ENCODE data around the gene EIF2D. TPM values are rescaled to one million over a fixed set of nuclear protein-coding genes. Genes with fewer than 3 reads are reported as not detected.
"Not testable (repeated sequence)": the region's sequence is repeated elsewhere in the genome, so short reads cannot be mapped to it uniquely, and the experiment has no call there.

The EIF2D gene
- polyA plus RNA-seq, 2 donors: 34.1 to 34.3 TPM

DNA sequence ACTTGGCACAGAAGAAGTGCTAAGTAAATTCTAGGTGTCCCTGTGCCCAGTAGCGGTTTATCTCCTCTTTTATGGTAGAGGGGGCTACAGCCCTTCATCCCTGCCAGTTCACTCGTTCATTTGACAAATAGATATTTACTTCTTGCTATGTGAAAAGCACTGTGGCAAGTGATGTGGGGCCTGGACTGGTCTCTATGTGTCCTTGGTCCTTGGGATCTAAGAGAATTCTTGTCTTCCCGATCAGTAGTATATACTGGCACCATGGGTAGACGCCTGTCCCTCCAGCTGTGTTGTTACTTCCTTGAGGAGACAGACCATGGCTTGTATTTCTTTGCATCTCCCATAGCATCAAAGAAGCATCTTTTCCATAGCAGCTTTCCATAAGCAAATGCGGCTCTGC lies 29.7 kb downstream of the EIF2D start:
- H3K27ac ChIP-seq (ENCODE audit: low read depth in 2 of 2, low read length in 1 of 2): peak overlapping the region in 1 of 2 donors; percentile 98
- peaks cover 0 to 20% of the 10 kb centered on the region in 2 donors for H3K36me3 ChIP-seq (ENCODE audit: control insufficient read depth in 2 of 2, insufficient read depth in 2 of 2, low read length in 1 of 2)
- WGBS, 2 donors: 76 to 89% methylated on average over 5 of the region's 5 CpGs
- H3K27me3 ChIP-seq (ENCODE audit: control insufficient read depth in 1 of 2, insufficient read depth in 2 of 2, low read length in 2 of 2): no peaks in the 10 kb centered on the region
- no peak overlapping the region for H3K4me3 ChIP-seq (ENCODE audit: low read depth in 1 of 2, low read length in 2 of 2)
- H3K4me1 ChIP-seq (ENCODE audit: control insufficient read depth in 2 of 2, insufficient read depth in 2 of 2, low read length in 1 of 2): peaks cover 5 to 19% of the 10 kb centered on the region in 2 donors
- H3K9me3 ChIP-seq (ENCODE audit: control insufficient read depth in 2 of 2, insufficient read depth in 1 of 2, low read depth in 1 of 2, low read length in 1 of 2): no peaks in the 10 kb centered on the region

DNA sequence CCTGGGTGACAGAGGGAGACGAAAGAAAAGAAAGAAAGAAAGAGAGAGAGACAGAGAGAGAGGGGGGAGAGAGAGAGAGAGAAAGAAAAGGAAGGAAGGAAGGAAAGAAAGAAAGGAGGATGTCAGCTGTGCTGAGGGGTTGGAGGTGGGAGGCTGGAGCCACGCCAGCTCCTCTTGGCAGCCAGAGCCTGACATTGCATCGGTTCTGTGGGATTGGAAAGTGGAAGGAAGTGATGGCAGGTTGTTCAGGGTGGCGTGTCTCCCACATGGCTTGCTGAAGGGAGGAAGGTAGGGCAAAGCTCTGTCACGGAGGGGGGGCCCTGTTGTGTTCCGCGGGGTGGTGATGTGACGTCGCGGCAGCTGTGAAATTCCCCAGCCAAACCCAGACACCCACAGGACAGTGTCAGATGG lies 30.7 kb downstream of the EIF2D start:
- peak overlapping the region in 1 of 2 donors; percentile 34 for H3K27ac ChIP-seq (ENCODE audit: low read depth in 2 of 2, low read length in 1 of 2)
- H3K4me1 ChIP-seq (ENCODE audit: control insufficient read depth in 2 of 2, insufficient read depth in 2 of 2, low read length in 1 of 2): peaks cover 2 to 19% of the 10 kb centered on the region in 2 donors
- H3K9me3 ChIP-seq (ENCODE audit: control insufficient read depth in 2 of 2, insufficient read depth in 1 of 2, low read depth in 1 of 2, low read length in 1 of 2): no peaks in the 10 kb centered on the region
- peaks cover 0 to 16% of the 10 kb centered on the region in 2 donors for H3K36me3 ChIP-seq (ENCODE audit: control insufficient read depth in 2 of 2, insufficient read depth in 2 of 2, low read length in 1 of 2)
- no peak overlapping the region for H3K4me3 ChIP-seq (ENCODE audit: low read depth in 1 of 2, low read length in 2 of 2)
- no peaks in the 10 kb centered on the region for H3K27me3 ChIP-seq (ENCODE audit: control insufficient read depth in 1 of 2, insufficient read depth in 2 of 2, low read length in 2 of 2)
- WGBS, 2 donors: 62 to 64% methylated on average over 10 of the region's 10 CpGs

DNA sequence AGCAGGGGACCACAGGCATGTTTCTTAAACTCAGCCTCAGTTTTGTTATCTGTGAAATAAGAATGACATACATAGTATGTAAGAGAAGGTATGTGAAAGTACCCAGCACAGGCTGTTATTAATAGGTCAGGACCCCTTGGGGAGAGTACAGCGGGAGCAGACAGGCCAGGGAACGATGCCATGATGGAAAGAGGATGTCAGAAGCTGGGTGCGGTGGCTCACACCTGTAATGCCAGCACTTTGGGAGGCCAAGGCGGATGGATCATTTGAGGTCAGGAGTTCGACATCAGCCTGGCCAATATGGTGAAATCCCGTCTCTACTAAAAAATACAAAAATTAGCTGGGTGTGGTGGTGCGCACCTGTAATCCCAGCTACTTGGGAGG lies 31.2 kb downstream of the EIF2D start:
- Histone ChIP-seq H3K4me1 (ENCODE audit: control insufficient read depth in 2 of 2, insufficient read depth in 2 of 2, low read length in 1 of 2) (peaks cover 2 to 18% of the 10 kb centered on the region in 2 donors), H3K36me3 (ENCODE audit: control insufficient read depth in 2 of 2, insufficient read depth in 2 of 2, low read length in 1 of 2) (peaks cover 0 to 13% of the 10 kb centered on the region in 2 donors)
- H3K27me3 ChIP-seq (ENCODE audit: control insufficient read depth in 1 of 2, insufficient read depth in 2 of 2, low read length in 2 of 2); H3K27ac ChIP-seq (ENCODE audit: low read depth in 2 of 2, low read length in 1 of 2); H3K9me3 ChIP-seq (ENCODE audit: control insufficient read depth in 2 of 2, insufficient read depth in 1 of 2, low read depth in 1 of 2, low read length in 1 of 2); H3K4me3 ChIP-seq (ENCODE audit: low read depth in 1 of 2, low read length in 2 of 2): not testable (repeated sequence)
- WGBS, 2 donors: 92 to 94% methylated on average over 7 of the region's 7 CpGs

DNA sequence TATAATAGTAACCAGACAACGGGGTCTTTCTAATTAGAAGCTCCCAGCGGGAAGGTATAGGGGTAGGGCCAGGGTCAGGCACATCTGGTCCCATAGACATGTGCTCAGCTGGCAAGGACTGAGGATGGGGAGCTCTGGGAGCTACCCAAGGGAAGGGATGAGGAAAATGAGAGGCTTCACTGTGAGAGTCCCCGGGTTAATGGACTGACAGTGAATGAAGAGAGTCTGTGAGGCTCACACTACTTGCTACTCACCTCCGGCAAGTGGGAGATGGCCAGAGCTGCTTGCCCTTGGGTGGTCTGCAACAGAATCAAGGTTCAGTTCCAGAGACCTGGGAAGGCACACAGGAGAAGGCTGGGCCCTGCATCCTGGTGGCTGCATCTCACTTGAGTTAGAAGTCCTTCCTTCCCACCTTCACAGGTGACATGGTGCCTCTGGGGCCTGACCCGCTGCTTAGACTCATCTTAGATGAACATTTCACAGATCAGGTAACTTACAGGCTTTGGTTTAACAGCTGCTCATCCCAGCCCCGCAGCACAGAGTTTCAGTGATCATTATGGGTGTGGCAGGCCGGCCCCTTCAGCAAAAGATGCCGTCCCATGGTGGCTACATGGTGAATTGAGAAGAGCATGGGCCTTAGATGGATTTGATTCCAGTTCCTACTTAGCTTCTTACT lies 31.7 kb downstream of the EIF2D start:
- Histone ChIP-seq H3K4me1 (ENCODE audit: control insufficient read depth in 2 of 2, insufficient read depth in 2 of 2, low read length in 1 of 2) (peaks cover 4 to 14% of the 10 kb centered on the region in 2 donors), H3K9me3 (ENCODE audit: control insufficient read depth in 2 of 2, insufficient read depth in 1 of 2, low read depth in 1 of 2, low read length in 1 of 2) (no peaks in the 10 kb centered on the region), H3K27ac (ENCODE audit: low read depth in 2 of 2, low read length in 1 of 2) (peak overlapping the region; percentile 17 to 75), H3K4me3 (ENCODE audit: low read depth in 1 of 2, low read length in 2 of 2) (no peak overlapping the region), H3K27me3 (ENCODE audit: control insufficient read depth in 1 of 2, insufficient read depth in 2 of 2, low read length in 2 of 2) (no peaks in the 10 kb centered on the region), H3K36me3 (ENCODE audit: control insufficient read depth in 2 of 2, insufficient read depth in 2 of 2, low read length in 1 of 2) (peaks cover 0 to 12% of the 10 kb centered on the region in 2 donors)
- 85 to 87% methylated on average over 8 of the region's 8 CpGs for WGBS, 2 donors

DNA sequence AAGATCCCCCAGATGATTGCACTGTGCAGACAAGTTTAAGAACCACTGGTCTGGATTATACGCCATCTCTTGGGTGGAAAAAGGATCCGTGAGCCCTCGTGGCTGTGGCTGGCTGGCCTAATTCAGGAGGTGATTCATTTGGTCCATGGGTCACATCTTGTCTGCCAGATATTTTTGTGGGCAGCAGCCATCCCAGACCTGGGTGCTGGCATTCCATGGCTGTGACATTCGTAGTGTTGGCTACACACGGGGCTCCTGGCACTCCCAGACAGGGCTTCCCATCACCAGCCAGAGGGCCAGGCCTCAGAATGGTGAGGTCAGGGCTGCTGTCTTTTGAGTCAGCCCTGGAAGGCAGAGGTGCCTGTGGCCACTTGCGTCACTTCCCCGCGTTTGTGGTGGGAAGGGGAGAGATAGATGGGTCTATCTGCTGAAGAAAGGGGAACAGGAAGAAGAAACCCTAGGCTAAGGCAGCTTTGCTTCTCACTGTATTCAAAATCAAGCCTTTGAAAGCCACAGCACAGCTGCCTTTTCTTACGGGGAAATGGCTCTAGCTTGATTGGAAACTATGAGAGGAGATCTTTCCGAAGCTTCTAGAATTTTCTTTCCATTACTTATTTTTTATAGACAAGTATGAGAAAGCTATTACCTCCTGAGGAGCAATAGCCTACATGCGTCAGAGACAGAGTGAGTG lies 32.4 kb downstream of the EIF2D start:
- no peaks in the 10 kb centered on the region for H3K9me3 ChIP-seq (ENCODE audit: control insufficient read depth in 2 of 2, insufficient read depth in 1 of 2, low read depth in 1 of 2, low read length in 1 of 2)
- H3K36me3 ChIP-seq (ENCODE audit: control insufficient read depth in 2 of 2, insufficient read depth in 2 of 2, low read length in 1 of 2): peaks cover 0 to 10% of the 10 kb centered on the region in 2 donors
- no peak overlapping the region for H3K4me3 ChIP-seq (ENCODE audit: low read depth in 1 of 2, low read length in 2 of 2)
- H3K27me3 ChIP-seq (ENCODE audit: control insufficient read depth in 1 of 2, insufficient read depth in 2 of 2, low read length in 2 of 2): no peaks in the 10 kb centered on the region
- 73 to 74% methylated on average over 11 of the region's 11 CpGs for WGBS, 2 donors
- peak overlapping the region; percentile 38 to 57 for H3K27ac ChIP-seq (ENCODE audit: low read depth in 2 of 2, low read length in 1 of 2)
- H3K4me1 ChIP-seq (ENCODE audit: control insufficient read depth in 2 of 2, insufficient read depth in 2 of 2, low read length in 1 of 2): peaks cover 5 to 7% of the 10 kb centered on the region in 2 donors

DNA sequence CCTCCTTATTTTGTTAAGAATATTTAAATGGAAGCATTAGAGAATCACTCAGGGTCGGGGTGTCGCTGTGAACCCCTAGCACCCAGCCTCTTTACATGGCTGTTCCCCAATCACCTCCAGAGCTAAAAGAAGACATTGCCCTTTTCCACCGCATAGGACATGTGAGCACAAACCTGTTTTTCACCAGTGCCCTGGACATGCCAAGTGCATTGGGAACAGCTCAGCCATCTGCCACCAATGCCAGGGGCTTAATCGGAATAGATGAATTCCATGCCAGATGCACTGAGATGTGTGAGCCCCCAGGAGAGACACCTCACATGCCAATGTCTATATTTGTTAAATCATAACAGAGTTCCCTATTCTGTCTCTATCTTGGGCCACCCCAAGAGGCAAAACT lies 33.3 kb downstream of the EIF2D start:
- 82 to 87% methylated on average over 4 of the region's 4 CpGs for WGBS, 2 donors
- H3K4me1 ChIP-seq (ENCODE audit: control insufficient read depth in 2 of 2, insufficient read depth in 2 of 2, low read length in 1 of 2): peaks cover 2 to 5% of the 10 kb centered on the region in 2 donors
- H3K36me3 ChIP-seq (ENCODE audit: control insufficient read depth in 2 of 2, insufficient read depth in 2 of 2, low read length in 1 of 2): peaks cover 0 to 1% of the 10 kb centered on the region in 2 donors
- peak overlapping the region in 1 of 2 donors; percentile 16 for H3K27ac ChIP-seq (ENCODE audit: low read depth in 2 of 2, low read length in 1 of 2)
- H3K4me3 ChIP-seq (ENCODE audit: low read depth in 1 of 2, low read length in 2 of 2): no peak overlapping the region
- no peaks in the 10 kb centered on the region for H3K27me3 ChIP-seq (ENCODE audit: control insufficient read depth in 1 of 2, insufficient read depth in 2 of 2, low read length in 2 of 2)
- H3K9me3 ChIP-seq (ENCODE audit: control insufficient read depth in 2 of 2, insufficient read depth in 1 of 2, low read depth in 1 of 2, low read length in 1 of 2): no peaks in the 10 kb centered on the region

DNA sequence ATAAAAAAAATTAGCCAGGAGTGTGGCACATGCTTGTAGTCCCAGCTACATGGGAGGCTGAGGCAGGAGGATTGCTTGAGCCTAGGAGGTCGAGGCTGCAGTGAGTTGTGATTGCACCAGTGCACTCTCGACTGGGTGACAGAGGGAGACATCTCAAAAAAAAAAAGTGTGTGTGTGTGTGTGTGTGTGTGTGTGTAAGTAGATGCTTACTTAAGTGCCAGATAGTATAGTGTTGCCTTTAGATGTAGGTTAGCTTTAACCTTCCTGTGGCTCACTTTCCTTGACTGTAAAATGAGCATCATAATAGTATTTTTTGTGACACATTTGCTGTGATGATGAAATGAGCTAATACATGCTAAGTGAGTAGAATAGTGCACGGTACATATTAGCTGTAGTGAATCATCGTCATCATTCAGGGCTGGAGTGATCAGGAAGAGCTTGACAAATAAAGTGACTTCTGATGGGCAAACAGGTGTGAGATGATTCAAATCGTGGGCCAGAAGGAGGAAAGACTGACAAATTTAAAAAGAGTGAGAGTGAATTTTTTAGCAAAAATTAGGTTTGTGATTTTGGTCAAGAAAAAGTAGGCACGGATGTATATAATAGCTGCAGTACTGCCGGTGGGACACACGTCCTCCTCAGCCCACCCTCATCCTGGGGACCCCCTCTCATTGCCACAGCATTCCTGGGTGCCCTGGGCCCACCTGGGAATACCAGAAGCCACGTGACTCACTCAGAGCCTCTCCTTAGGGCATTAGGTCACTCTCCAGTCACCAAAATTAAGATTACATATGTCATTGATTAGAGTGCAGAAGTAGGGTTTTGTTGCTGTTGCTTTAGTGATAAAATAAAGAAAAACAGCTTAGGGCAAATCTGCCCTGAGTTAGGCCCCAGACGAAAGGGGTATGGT lies 33.9 kb downstream of the EIF2D start:
- Histone ChIP-seq H3K27me3 (ENCODE audit: control insufficient read depth in 1 of 2, insufficient read depth in 2 of 2, low read length in 2 of 2) (no peaks in the 10 kb centered on the region), H3K4me1 (ENCODE audit: control insufficient read depth in 2 of 2, insufficient read depth in 2 of 2, low read length in 1 of 2) (peaks cover 2 to 5% of the 10 kb centered on the region in 2 donors), H3K36me3 (ENCODE audit: control insufficient read depth in 2 of 2, insufficient read depth in 2 of 2, low read length in 1 of 2) (no peaks in the 10 kb centered on the region), H3K4me3 (ENCODE audit: low read depth in 1 of 2, low read length in 2 of 2) (no peak overlapping the region), H3K27ac (ENCODE audit: low read depth in 2 of 2, low read length in 1 of 2) (peak overlapping the region in 1 of 2 donors; percentile 74), H3K9me3 (ENCODE audit: control insufficient read depth in 2 of 2, insufficient read depth in 1 of 2, low read depth in 1 of 2, low read length in 1 of 2) (no peaks in the 10 kb centered on the region)
- WGBS, 2 donors: 64 to 67% methylated on average over 10 of the region's 10 CpGs

DNA sequence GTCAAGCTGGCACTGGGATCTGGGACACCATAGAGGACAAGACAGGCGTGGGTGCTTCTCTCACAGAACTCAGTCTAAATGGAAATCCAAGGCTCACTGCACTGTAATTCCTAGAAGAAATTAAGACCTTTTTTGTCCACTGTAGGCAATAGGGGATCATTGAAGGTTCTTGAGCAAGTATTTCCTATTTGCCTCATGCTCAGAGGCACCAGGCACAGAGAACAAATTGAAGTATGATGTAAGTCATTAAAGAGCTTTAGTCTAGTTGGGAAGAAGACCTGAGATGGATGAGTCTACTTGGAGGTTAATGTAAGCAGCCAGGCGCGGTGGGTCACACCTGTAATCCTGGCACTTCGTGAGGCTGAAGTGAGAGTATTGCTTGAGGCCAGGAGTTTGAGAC lies 34.6 kb downstream of the EIF2D start:
- WGBS, 2 donors: 81 to 87% methylated on average over 4 of the region's 4 CpGs

More for the DNA sequence above, 34.6 kb downstream of the EIF2D start:
- Histone ChIP-seq H3K36me3 (ENCODE audit: control insufficient read depth in 2 of 2, insufficient read depth in 2 of 2, low read length in 1 of 2) (no peaks in the 10 kb centered on the region), H3K4me3 (ENCODE audit: low read depth in 1 of 2, low read length in 2 of 2) (no peak overlapping the region), H3K27me3 (ENCODE audit: control insufficient read depth in 1 of 2, insufficient read depth in 2 of 2, low read length in 2 of 2) (no peaks in the 10 kb centered on the region), H3K4me1 (ENCODE audit: control insufficient read depth in 2 of 2, insufficient read depth in 2 of 2, low read length in 1 of 2) (peaks cover 2 to 3% of the 10 kb centered on the region in 2 donors), H3K27ac (ENCODE audit: low read depth in 2 of 2, low read length in 1 of 2) (no peak overlapping the region), H3K9me3 (ENCODE audit: control insufficient read depth in 2 of 2, insufficient read depth in 1 of 2, low read depth in 1 of 2, low read length in 1 of 2) (no peaks in the 10 kb centered on the region)
